K562 (cell line): ENCODE results near the gene SCARB2. TPM values are rescaled to one million over a fixed set of nuclear protein-coding genes. Genes with fewer than 3 reads are reported as not detected.
A peak's percentile ranks its signal among the peaks of the same experiment; 100 is the strongest.

Source experiments
- ATF1 ChIP-seq, 2 experiments: fragments of 450-650 bp in 1 of 2; IDR thresholded peaks; 2 replicates each; pipeline ENCODE4 v1.6.1; 2016; ENCODE audit warnings: missing compliant biosample characterization in 1 of 2, missing genetic modification characterization in 1 of 2
- C11orf30 ChIP-seq: fragments of 450-650 bp; IDR thresholded peaks from 2 replicates; pipeline ENCODE4 v1.6.1; 2016; ENCODE audit warnings: low read depth, mild to moderate bottlenecking
- CBX3 ChIP-seq, 2 experiments: IDR thresholded peaks; 1 replicate in 1 of 2; 2 replicates in 1 of 2; pipeline ENCODE4 v1.6.1; 2012; ENCODE audit warnings: inconsistent platforms in 2 of 2, low read length in 2 of 2, borderline replicate concordance in 1 of 2, control low read depth in 1 of 2
- CREBBP ChIP-seq: IDR thresholded peaks from one replicate; pipeline ENCODE4 v1.6.1; 2012; ENCODE audit warnings: low read depth, mild to moderate bottlenecking, control low read depth, inconsistent platforms, low read length
- DMBX1 ChIP-seq: fragments of 250-450 bp; sonication (Bioruptor Pico); IDR thresholded peaks from 2 replicates; pipeline ENCODE4 v1.8.0; 2022; ENCODE audit warnings: inconsistent platforms, mild to moderate bottlenecking, moderate library complexity, borderline replicate concordance
- EHMT2 ChIP-seq: fragments of 450-650 bp; IDR thresholded peaks from 2 replicates; pipeline ENCODE4 v1.6.1; 2018; ENCODE audit warnings: antibody characterized with exemption
- ELF4 ChIP-seq: fragments of 450-650 bp; formaldehyde crosslinking; IDR thresholded peaks from 2 replicates; pipeline ENCODE4 v1.4.0; 2022; ENCODE audit warnings: missing genetic modification characterization
- EP400 ChIP-seq: fragments of 450-650 bp; IDR thresholded peaks from 2 replicates; pipeline ENCODE4 v1.6.1; 2017; ENCODE audit warnings: antibody characterized with exemption, mild to moderate bottlenecking, moderate library complexity
- HDAC3 ChIP-seq: fragments of 450-650 bp; IDR thresholded peaks from 2 replicates; pipeline ENCODE4 v1.6.1; 2018; ENCODE audit warnings: borderline replicate concordance, mild to moderate bottlenecking, moderate library complexity; ENCODE audit not compliant: partially characterized antibody
- HLTF ChIP-seq: fragments of 450-650 bp; IDR thresholded peaks from 2 replicates; pipeline ENCODE4 v1.6.1; 2016
- KAT2B ChIP-seq: IDR thresholded peaks from one replicate; pipeline ENCODE4 v1.6.1; 2012; ENCODE audit warnings: low read depth, mild to moderate bottlenecking, control low read depth, inconsistent platforms, low read length, moderate library complexity
- LEF1 ChIP-seq: fragments of 450-650 bp; IDR thresholded peaks from 2 replicates; pipeline ENCODE4 v1.6.1; 2016; ENCODE audit warnings: mild to moderate bottlenecking
- MAFF ChIP-seq: IDR thresholded peaks from 2 replicates; pipeline ENCODE4 v1.6.1; 2012; ENCODE audit warnings: low read length, improper control_type of control experiment
- MBD2 ChIP-seq: sonication (generic); IDR thresholded peaks from 2 replicates; pipeline ENCODE4 v1.6.1; 2016; ENCODE audit warnings: low read depth, borderline replicate concordance
- MCM2 ChIP-seq: fragments of 450-650 bp; IDR thresholded peaks from 2 replicates; pipeline ENCODE4 v1.6.1; 2017; ENCODE audit warnings: low read depth, mild to moderate bottlenecking
- MYC ChIP-seq, 2 experiments: fragments of 250-450 bp in 1 of 2; sonication (Bioruptor Pico) in 1 of 2; IDR thresholded peaks; 2 replicates each; pipeline versions ENCODE4 v1.5.1 to v1.6.1; 2012 to 2021; ENCODE audit warnings: low read depth in 2 of 2, borderline replicate concordance in 1 of 2, improper control_type of control experiment in 1 of 2, low read length in 1 of 2, mild to moderate bottlenecking in 1 of 2, moderate library complexity in 1 of 2
- RFX7 ChIP-seq: fragments of 250-450 bp; sonication (Bioruptor Pico); IDR thresholded peaks from 2 replicates; pipeline ENCODE4 v1.5.1; 2021; ENCODE audit warnings: mild to moderate bottlenecking
- SMAD1 ChIP-seq: fragments of 150-350 bp; IDR thresholded peaks from 2 replicates; pipeline ENCODE4 v1.6.1; 2014; ENCODE audit warnings: low read length, low read depth; ENCODE audit not compliant: partially characterized antibody
- XRCC3 ChIP-seq: fragments of 450-650 bp; IDR thresholded peaks from 2 replicates; pipeline ENCODE4 v1.6.1; 2017; ENCODE audit warnings: mild to moderate bottlenecking, moderate library complexity
- YBX1 ChIP-seq: fragments of 450-650 bp; IDR thresholded peaks from 2 replicates; pipeline ENCODE4 v1.7.1; 2016; ENCODE audit warnings: mild to moderate bottlenecking
- ZFX ChIP-seq: sonication (generic); formaldehyde crosslinking; IDR thresholded peaks from 2 replicates; pipeline ENCODE4 v1.8.0; 2022; ENCODE audit warnings: mild to moderate bottlenecking, missing genetic modification reagents, moderate library complexity
- ZNF347 ChIP-seq: fragments of 450-650 bp; formaldehyde crosslinking; IDR thresholded peaks from 2 replicates; pipeline ENCODE4 v1.4.0; 2020; ENCODE audit warnings: low read depth, mild to moderate bottlenecking, moderate library complexity
- polyA plus RNA-seq, 8 experiments: library from polyadenylated mRNA; depleted of rRNA in 4 of 8; stranded (reverse) in 5 of 8; unstranded in 3 of 8; fragments of >200 nt; fragmentation: Nextera tagmentation in 2 of 8; fragmentation: Illumina TruSeq in 1 of 8; extraction: Ambion mirVana in 2 of 8; extraction: Trizol in 1 of 8; gene quantifications; 2 replicates each; pipeline versions ENCODE4 v1.2.1 to v1.2.3, GENCODE V29; 2011 to 2014; ENCODE audit warnings: inconsistent platforms in 1 of 8, missing spikeins in 1 of 8
- total RNA-seq, 7 experiments: library from RNA; depleted of rRNA in 6 of 7; stranded (reverse); fragments of >200 nt in 6 of 7; fragmentation: Illumina TruSeq in 2 of 7; extraction: Trizol in 2 of 7; gene quantifications; 2 replicates each; pipeline versions ENCODE4 v1.2.1 to v1.2.3, GENCODE V29; 2011 to 2021; ENCODE audit warnings: low replicate concordance in 1 of 7
- TF ChIP-seq, protein P1 (sequence below), 2 experiments: IDR thresholded peaks; 2 replicates each; pipeline ENCODE4 v1.6.1; 2012; ENCODE audit warnings: improper control_type of control experiment in 2 of 2, low read depth in 2 of 2, low read length in 2 of 2, borderline replicate concordance in 1 of 2
- TF ChIP-seq, protein P2 (sequence below), 2 experiments: fragments of 450-650 bp; IDR thresholded peaks; 2 replicates each; pipeline ENCODE4 v1.6.1; 2016

SCARB2 gene
- total and polyA plus RNA-seq, 9 of the 15 experiments (the other 6 are each of a cell fraction or from before 2014, with no cell fraction given) = 6.1 to 25.8 (median 17.8) TPM

DNA sequence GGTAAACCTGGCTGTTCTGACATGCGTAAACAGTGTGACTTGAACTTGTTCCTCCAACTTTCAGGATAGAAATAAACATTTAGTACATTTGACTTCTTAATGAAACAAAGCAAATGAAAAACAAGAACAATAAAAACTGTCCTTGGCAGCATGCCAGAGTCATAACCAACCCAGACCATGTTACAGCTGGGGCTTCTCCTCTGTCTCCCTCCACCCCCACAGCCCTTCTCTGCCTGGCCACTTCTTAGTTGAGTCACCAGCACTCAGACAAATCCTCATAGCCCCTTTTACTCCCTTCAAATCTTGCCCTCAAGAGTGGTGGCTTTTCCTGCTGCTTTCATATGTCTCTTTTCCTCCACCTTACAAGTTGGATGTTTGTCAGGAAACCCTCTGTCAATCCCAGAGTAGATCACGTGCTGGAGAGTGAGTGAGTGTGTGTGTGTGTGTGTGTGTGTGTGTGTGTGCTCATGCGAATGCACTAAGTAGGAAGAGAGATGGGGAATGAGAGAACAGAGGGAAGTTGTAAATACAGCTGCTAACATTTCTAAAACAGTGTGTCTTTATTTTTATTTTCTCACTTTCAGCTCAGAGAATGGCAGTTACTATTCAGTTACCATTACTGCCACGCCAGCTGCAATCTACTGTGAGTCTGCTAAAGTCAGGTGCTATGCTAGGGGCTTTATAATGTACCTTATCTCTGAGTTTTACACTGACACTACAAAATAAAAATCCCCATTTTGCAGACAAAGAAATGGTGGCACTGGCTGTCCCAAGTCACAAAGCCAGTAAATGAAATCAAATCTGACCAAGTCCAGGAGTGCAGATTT lies 15.0 kb downstream of the SCARB2 start (continued):
- TF ChIP-seq MBD2 = no peak
- no peak for TF ChIP-seq XRCC3
- TF ChIP-seq, protein P1, sequence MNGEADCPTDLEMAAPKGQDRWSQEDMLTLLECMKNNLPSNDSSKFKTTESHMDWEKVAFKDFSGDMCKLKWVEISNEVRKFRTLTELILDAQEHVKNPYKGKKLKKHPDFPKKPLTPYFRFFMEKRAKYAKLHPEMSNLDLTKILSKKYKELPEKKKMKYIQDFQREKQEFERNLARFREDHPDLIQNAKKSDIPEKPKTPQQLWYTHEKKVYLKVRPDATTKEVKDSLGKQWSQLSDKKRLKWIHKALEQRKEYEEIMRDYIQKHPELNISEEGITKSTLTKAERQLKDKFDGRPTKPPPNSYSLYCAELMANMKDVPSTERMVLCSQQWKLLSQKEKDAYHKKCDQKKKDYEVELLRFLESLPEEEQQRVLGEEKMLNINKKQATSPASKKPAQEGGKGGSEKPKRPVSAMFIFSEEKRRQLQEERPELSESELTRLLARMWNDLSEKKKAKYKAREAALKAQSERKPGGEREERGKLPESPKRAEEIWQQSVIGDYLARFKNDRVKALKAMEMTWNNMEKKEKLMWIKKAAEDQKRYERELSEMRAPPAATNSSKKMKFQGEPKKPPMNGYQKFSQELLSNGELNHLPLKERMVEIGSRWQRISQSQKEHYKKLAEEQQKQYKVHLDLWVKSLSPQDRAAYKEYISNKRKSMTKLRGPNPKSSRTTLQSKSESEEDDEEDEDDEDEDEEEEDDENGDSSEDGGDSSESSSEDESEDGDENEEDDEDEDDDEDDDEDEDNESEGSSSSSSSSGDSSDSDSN (IDR thresholded peaks at IDR 0.05; ENCODE audit: borderline replicate concordance in 1 of 2, low read depth in 2 of 2, low read length in 2 of 2) = no peak
- TF ChIP-seq RFX7 (CRISPR knock-in tag) = no peak
- peak; percentile 70; the same call in 1 of the 2 replicates for TF ChIP-seq LEF1
- TF ChIP-seq ATF1 (CRISPR knock-in tag; IDR thresholded peaks at IDR 0.05) = no peak
- TF ChIP-seq ATF1 (tag; IDR thresholded peaks at IDR 0.05) = no peak
- no peak for TF ChIP-seq C11orf30
- TF ChIP-seq HDAC3 = peak; percentile 43
- peak; percentile 29; the same call in 1 of the 2 replicates for TF ChIP-seq EP400
- no peak for TF ChIP-seq SMAD1
- no peak for TF ChIP-seq DMBX1 (CRISPR knock-in tag)
- TF ChIP-seq HLTF = peak; percentile 74; the same call in 1 of the 2 replicates
- no peak for TF ChIP-seq CREBBP
- TF ChIP-seq, protein P2, sequence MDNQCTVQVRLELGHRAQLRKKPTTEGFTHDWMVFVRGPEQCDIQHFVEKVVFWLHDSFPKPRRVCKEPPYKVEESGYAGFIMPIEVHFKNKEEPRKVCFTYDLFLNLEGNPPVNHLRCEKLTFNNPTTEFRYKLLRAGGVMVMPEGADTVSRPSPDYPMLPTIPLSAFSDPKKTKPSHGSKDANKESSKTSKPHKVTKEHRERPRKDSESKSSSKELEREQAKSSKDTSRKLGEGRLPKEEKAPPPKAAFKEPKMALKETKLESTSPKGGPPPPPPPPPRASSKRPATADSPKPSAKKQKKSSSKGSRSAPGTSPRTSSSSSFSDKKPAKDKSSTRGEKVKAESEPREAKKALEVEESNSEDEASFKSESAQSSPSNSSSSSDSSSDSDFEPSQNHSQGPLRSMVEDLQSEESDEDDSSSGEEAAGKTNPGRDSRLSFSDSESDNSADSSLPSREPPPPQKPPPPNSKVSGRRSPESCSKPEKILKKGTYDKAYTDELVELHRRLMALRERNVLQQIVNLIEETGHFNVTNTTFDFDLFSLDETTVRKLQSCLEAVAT (IDR thresholded peaks at IDR 0.05) = peak; percentile 46 to 67; a peak in 1 of 4 replicates
- TF ChIP-seq MAFF = no peak
- no peak; a peak in 1 of 3 replicates for TF ChIP-seq CBX3 (IDR thresholded peaks at IDR 0.05; ENCODE audit: borderline replicate concordance in 1 of 2, low read length in 2 of 2)
- TF ChIP-seq ZFX (CRISPR knock-in tag) = no peak
- TF ChIP-seq EHMT2 = peak; percentile 77
- no peak for TF ChIP-seq YBX1
- TF ChIP-seq ELF4 (CRISPR knock-in tag) = peak; percentile 51; the same call in 1 of the 2 replicates
- TF ChIP-seq MYC (IDR thresholded peaks at IDR 0.05; ENCODE audit: low read depth, low read length) = no peak
- no peak for TF ChIP-seq MYC (CRISPR knock-in tag; IDR thresholded peaks at IDR 0.05; ENCODE audit: borderline replicate concordance, low read depth)
- TF ChIP-seq ZNF347 (CRISPR knock-in tag) = no peak
- no peak for TF ChIP-seq MCM2
- TF ChIP-seq KAT2B = no peak
